ENCODE results near the gene MMP19. TPM values are rescaled to one million over a fixed set of nuclear protein-coding genes. Genes with fewer than 3 reads are reported as not detected.
"Not testable (repeated sequence)": the region's sequence is repeated elsewhere in the genome, so short reads cannot be mapped to it uniquely, and the experiment has no call there.

MMP19 gene, protein sequence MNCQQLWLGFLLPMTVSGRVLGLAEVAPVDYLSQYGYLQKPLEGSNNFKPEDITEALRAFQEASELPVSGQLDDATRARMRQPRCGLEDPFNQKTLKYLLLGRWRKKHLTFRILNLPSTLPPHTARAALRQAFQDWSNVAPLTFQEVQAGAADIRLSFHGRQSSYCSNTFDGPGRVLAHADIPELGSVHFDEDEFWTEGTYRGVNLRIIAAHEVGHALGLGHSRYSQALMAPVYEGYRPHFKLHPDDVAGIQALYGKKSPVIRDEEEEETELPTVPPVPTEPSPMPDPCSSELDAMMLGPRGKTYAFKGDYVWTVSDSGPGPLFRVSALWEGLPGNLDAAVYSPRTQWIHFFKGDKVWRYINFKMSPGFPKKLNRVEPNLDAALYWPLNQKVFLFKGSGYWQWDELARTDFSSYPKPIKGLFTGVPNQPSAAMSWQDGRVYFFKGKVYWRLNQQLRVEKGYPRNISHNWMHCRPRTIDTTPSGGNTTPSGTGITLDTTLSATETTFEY
- total RNA-seq: not detected

DNA sequence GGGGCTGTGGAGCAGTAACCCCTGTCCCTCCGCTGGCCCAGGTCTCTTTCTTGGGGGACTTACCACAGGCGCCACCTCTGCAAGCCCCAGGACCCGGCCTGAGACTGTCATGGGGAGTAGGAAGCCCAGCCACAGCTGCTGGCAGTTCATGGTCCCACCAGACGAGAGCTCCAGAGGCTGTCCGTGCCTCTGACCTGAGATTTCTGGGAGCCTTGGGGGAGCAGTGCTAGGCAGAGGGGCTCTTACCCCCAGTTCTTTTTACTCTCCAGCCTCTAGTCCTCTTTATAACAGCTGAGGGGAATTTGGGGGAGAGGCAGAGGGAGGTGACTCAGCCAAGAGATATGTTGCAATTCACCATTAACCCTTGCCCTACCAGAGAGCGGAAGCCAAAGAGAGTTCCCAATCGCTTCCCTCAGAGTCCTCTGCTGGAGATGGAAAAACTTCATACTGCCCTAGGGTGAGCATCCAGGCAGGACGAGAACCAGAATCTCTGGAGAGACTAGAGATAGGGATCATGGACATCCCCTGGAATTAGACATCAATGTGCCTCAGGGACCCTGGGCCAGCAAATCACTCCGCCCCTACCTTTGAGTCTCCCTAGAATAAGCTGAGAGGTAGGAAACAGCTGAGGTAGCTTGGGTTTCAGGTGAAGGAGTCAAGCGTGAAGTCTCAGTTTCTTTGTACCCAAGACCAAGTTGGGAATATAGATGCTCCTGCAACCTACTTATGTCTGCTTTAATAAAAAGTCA, at the start of gene MMP19:
Gene MMP19, minus strand, starts transcription at position 256 of the 749 bp plus-strand sequence. Its CDS starts 106 bp downstream, at position 150.
- H3K4me3 Mint-ChIP-seq: no peak within 1 kb of the TSS
- no peaks in the 10 kb centered on the region for H3K36me3 Mint-ChIP-seq
- no peak within 1 kb of the TSS for H3K27ac Mint-ChIP-seq
- no peaks in the 10 kb centered on the region for H3K27me3 Mint-ChIP-seq
- H3K4me1 Mint-ChIP-seq: peaks cover 11% of the 10 kb centered on the region
- no peaks in the 10 kb centered on the region for H3K9me3 Mint-ChIP-seq
- no peak for DNase-seq

DNA sequence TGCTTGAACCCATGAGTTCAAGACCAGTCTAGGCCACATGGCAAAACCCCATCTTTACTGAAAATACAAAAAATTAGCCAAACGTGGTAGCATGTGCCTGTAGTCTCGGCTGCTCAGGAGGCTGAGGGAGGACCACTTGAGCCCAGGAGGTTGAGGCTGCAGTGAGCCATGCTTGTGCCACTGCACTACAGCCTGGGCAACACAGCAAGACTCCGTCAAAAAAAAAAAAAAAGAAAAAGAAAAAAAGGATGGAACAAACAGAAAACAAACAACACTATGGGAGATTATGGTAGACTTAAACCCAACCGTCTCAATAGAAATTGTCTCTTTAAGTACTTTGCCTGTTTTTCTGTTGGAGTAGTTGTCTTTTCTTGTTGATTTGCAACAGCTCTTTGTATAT, 48.6 kb upstream of the MMP19 start:
- Mint-ChIP-seq H3K36me3 (no peaks in the 10 kb centered on the region), H3K27ac (no peak overlapping the region), H3K27me3 (no peaks in the 10 kb centered on the region), H3K9me3 (no peaks in the 10 kb centered on the region), H3K4me1 (no peaks in the 10 kb centered on the region), H3K4me3 (no peak overlapping the region)
- DNase-seq: no peak

DNA sequence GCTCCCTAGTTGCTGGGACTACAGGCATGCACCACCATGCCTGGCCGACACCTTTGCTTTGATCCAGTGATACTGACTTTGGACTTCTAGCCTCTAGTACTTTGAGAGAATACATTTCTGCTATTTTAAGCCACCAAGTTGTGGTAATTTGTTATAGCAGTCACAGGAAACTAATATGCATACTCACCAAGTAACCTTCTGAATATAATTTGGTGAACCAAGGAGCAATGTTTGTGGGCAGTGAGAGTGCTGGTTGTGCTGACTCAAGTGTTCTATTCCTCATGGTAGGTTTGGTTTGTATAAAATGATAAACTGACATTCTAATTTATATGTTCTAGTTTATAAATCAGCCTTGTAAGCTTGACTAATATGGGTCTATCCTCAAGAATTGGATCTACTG, 42.4 kb upstream of the MMP19 start:
- H3K27me3 Mint-ChIP-seq: no peaks in the 10 kb centered on the region
- no peak overlapping the region for H3K27ac Mint-ChIP-seq
- DNase-seq: no peak
- H3K4me1 Mint-ChIP-seq: peaks cover 13% of the 10 kb centered on the region
- H3K9me3 Mint-ChIP-seq: no peaks in the 10 kb centered on the region
- H3K36me3 Mint-ChIP-seq: no peaks in the 10 kb centered on the region
- no peak overlapping the region for H3K4me3 Mint-ChIP-seq

DNA sequence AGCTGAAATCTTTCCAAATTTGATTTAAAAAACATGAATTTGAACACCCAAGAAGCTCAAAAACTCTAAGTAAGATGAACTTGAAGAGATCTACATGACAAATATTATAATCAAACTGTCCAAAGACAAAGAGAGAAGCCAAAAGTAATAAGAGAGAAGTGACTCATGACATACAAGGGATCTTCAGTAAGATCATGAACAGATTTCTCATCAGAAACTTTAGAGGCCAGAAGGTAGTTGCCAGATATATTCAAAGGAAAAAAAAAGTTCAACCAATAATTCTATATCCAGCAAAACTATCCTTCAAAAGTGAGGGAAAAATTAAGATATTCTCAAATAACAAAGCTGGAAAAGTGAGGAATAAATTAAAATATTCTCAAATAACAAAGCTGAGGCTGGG, 35.1 kb upstream of the MMP19 start:
- H3K4me1 Mint-ChIP-seq: peaks cover 10% of the 10 kb centered on the region
- no peaks in the 10 kb centered on the region for H3K27me3 Mint-ChIP-seq
- H3K9me3 Mint-ChIP-seq: peaks cover 12% of the 10 kb centered on the region
- no peak overlapping the region for H3K4me3 Mint-ChIP-seq
- no peak for DNase-seq
- H3K27ac Mint-ChIP-seq: no peak overlapping the region
- H3K36me3 Mint-ChIP-seq: peaks cover 7% of the 10 kb centered on the region

DNA sequence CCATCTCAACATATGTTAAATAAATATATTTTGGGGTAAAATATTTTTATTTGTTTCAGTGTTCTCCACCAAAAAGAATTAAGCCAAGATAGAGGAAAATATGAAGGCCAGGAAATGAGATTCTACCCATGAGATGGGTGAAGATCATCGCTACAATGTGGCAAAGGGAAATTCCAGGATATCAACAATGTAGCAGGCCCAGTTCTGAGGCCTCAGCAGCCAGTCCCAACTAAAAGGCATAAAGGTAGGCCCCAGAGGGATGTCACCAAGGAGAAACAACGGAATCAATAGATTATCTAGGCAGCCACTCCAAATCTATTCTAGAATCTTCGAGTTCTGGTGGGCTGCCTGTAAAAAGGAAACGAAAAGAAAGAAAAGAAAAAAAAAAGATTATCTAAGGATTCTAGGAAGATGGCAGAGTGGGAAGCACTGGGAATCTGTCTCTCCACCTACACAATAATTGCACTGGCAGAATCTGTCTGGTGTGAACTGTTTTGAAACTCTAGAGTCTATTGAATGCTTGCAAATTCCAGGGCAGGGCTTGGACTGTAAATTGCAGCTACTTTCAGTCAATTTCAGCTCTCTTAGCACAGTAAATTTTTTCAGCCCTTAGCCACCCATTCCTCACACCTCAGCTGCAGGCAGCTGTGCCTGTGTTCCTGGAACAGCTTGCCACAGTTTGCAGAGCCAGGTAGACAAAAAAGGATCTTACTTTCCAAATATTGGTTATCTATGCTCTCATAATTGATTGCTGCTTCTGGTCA, 33.1 kb upstream of the MMP19 start:
- Mint-ChIP-seq H3K4me3 (no peak overlapping the region), H3K27me3 (no peaks in the 10 kb centered on the region), H3K36me3 (peaks cover 7% of the 10 kb centered on the region), H3K9me3 (peaks cover 12% of the 10 kb centered on the region), H3K27ac (no peak overlapping the region), H3K4me1 (peaks cover 6% of the 10 kb centered on the region)
- DNase-seq: no peak

DNA sequence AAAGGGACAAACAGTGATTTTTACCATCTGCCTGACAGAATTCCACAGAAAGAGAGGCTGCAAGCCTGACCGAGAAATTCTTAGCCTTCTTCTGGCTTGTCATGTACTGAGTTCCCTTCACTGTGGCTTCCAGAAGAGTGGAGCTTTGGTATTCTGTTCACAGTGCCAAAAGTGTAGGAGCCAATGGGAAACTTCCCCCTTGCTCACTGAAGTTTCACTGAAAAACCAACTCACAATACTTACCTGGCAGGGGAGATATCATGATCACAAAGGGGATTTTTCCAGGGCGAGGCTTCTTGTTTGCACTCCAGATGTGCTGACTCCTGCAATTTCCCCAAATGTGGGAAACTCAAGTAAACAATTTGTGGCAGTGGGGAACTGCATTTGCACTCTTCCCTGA, 31.7 kb upstream of the MMP19 start:
- peaks cover 12% of the 10 kb centered on the region for H3K9me3 Mint-ChIP-seq
- H3K27ac Mint-ChIP-seq: no peak overlapping the region
- H3K4me1 Mint-ChIP-seq: no peaks in the 10 kb centered on the region
- H3K27me3 Mint-ChIP-seq: no peaks in the 10 kb centered on the region
- no peak for DNase-seq
- H3K36me3 Mint-ChIP-seq: peaks cover 7% of the 10 kb centered on the region
- H3K4me3 Mint-ChIP-seq: no peak overlapping the region

DNA sequence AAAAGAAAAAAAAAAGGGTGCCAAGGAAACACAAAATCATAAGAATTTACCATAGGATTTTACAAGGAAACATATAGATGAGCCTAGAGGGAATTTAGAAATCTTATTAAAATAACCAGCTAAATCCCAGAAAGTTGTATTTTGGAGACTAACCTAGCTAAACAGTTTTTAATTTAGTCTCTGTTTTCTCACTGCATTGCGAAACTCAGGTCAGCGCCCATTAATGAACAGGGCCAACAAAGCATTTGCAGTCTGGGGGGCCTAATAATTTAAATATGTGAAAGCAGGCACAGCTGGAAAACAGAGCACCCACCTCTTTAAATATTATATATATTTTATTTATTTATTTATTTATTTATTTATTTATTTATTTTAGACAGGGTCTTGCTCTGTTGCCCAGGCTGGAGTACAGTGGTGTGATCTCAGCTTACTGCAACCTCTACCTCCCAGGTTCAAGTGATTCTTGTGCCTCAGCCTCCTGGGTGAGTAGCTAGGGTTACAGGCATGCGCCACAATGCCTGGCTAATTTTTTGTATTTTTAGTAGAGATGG, 23.8 kb upstream of the MMP19 start:
- H3K9me3 Mint-ChIP-seq, H3K4me1 Mint-ChIP-seq, H3K27ac Mint-ChIP-seq, DNase-seq, H3K36me3 Mint-ChIP-seq, H3K4me3 Mint-ChIP-seq, H3K27me3 Mint-ChIP-seq: not testable (repeated sequence)

DNA sequence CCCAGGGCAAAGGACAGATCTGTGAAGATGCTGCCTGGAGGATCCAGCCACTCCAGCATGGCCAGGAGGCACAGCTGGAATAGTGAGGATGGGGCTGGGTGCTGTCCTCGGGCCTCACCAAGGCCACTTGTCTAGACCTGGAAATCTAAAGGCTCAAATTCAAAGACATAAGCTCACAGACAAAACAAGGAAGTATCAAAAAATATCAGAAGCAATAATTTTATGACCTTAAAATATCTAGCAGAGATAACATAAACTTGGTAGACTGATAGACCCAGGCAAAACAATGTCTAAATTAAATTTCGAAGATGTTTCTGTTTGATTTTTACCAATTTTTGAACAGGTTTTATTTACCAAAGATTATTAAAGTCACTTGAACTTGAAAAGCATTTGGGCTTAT, 22.6 kb upstream of the MMP19 start:
- Mint-ChIP-seq H3K36me3 (no peaks in the 10 kb centered on the region), H3K4me1 (no peaks in the 10 kb centered on the region), H3K9me3 (peaks cover 5% of the 10 kb centered on the region), H3K27ac (no peak overlapping the region), H3K4me3 (no peak overlapping the region), H3K27me3 (no peaks in the 10 kb centered on the region)
- no peak for DNase-seq

DNA sequence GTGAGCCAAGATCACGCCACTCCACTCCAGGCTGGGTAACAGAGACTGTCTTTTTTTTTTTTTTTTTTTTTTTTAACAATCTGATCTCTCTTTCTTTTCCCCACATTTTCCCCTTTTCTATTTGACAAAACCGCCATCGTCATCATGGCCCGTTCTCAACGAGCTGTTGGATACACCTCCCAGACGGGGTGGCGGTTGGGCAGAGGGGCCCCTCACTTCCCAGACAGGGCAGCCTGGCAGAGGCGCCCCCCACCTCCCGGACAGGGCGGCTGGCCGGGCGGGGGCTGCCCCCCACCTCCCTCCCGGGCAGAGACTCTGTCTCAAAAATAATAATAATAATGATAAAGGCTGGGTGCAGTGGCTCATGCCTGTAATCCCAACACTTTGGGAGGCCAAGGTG, 20.2 kb upstream of the MMP19 start:
- H3K27me3 Mint-ChIP-seq, H3K4me1 Mint-ChIP-seq, H3K36me3 Mint-ChIP-seq, H3K9me3 Mint-ChIP-seq, H3K27ac Mint-ChIP-seq, DNase-seq, H3K4me3 Mint-ChIP-seq: not testable (repeated sequence)

DNA sequence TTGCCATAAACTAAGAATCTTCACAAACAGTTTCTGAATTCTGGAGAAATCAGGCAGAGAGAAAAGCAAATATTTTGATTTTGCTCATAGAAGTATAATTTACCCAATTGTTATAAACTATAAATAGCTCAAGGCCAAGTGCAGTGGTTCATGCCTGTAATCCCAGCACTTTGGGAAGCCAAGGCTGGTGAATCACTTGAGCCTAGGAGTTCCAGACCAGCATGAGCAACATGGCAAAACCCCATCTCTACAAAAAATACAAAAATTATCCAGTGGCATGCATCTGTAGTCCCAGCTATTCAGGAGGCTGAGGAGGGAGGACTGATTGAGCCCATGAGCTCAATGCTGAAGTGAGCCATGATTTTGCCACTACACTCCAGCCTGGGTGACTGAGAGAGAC, 19.6 kb upstream of the MMP19 start:
- H3K9me3 Mint-ChIP-seq: peaks cover 5% of the 10 kb centered on the region
- no peak for DNase-seq
- no peaks in the 10 kb centered on the region for H3K4me1 Mint-ChIP-seq
- no peak overlapping the region for H3K4me3 Mint-ChIP-seq
- H3K27ac Mint-ChIP-seq: no peak overlapping the region
- no peaks in the 10 kb centered on the region for H3K27me3 Mint-ChIP-seq
- H3K36me3 Mint-ChIP-seq: no peaks in the 10 kb centered on the region

DNA sequence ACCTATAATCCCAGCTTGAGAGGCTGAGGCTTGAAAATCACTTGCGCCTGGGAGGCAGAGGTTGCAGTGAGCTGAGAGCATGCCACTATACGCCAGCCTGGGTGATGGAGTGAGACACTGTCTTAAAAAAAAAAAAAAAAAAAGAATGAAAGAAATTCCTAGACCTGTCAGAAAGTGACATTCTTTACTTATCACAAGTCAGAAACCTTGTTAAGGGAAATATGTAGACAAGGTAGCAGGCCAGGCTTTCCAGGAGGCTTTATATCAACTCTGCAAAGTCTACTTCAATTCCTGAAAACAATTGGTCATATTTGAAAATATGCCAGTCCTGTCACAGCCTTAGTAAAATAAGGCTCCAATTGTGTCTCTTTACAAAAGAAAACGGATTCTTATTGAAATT, 19.1 kb upstream of the MMP19 start:
- no peak for DNase-seq
- H3K27ac Mint-ChIP-seq: no peak overlapping the region
- H3K4me1 Mint-ChIP-seq: no peaks in the 10 kb centered on the region
- H3K4me3 Mint-ChIP-seq: no peak overlapping the region
- H3K36me3 Mint-ChIP-seq: no peaks in the 10 kb centered on the region
- peaks cover 5% of the 10 kb centered on the region for H3K9me3 Mint-ChIP-seq
- H3K27me3 Mint-ChIP-seq: no peaks in the 10 kb centered on the region

DNA sequence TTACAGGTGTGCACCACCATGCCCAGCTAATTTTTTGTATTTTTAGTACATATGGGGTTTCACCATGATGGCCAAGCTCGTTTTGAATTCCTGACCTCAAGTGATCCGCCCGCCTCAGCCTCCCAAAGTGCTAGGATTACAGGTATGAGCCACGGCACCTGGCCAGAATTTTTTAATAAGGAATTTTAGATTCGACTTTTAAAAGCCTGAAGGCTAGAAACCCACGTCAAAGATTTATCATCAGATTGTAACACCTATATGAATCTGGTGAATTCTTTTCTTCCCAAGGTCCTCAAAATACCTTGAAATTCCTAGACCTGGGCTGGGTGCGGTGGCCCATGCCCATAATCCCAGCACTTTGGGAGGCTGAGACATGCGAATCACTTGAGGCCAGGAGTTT, 18.7 kb upstream of the MMP19 start:
- Mint-ChIP-seq H3K27me3 (no peaks in the 10 kb centered on the region), H3K9me3 (peaks cover 5% of the 10 kb centered on the region), H3K36me3 (no peaks in the 10 kb centered on the region), H3K4me3 (no peak overlapping the region), H3K27ac (no peak overlapping the region), H3K4me1 (no peaks in the 10 kb centered on the region)
- DNase-seq: no peak

DNA sequence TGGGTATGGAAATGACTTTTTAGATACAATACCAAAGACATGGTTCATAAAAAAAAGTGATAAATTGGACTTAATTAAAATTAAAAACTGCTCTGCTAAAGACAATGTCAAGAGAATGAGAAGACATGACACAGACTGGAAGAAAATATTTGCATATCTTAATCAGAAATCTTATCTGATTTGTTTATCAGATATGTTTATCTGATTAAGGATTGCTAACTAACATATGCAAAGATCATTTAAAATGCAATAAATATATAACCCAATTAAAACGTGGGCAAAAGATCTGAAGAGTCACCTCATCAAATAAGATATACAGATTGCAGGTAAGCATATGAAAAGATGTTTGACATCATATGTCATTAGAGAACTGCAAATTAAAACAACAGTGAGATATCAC, 10.0 kb upstream of the MMP19 start:
- Mint-ChIP-seq H3K4me3 (no peak overlapping the region), H3K9me3 (no peaks in the 10 kb centered on the region), H3K27ac (no peak overlapping the region), H3K36me3 (no peaks in the 10 kb centered on the region), H3K27me3 (peaks cover 2% of the 10 kb centered on the region), H3K4me1 (peaks cover 2% of the 10 kb centered on the region)
- DNase-seq: no peak

DNA sequence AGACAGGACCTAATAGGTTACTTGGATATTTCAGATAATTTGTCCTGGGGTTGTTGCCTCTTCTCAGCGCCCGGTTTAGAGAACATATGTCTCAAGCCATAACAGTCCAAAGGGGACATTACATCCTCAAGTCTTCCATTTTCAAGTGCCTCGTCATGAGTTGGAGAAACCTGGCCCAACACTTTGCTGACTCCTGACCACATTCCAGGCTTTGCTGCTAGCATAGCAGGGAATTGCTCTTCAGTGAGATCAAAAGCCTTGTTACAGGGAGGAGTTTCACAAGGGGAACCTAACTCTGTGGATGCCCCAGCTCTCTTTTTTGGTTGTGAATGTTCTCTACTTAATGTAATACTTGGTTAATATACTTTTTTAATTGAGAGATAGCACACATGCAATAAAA, 8.2 kb upstream of the MMP19 start:
- peaks cover 12% of the 10 kb centered on the region for H3K4me1 Mint-ChIP-seq
- DNase-seq: no peak
- H3K9me3 Mint-ChIP-seq: no peaks in the 10 kb centered on the region
- no peaks in the 10 kb centered on the region for H3K36me3 Mint-ChIP-seq
- H3K4me3 Mint-ChIP-seq: no peak overlapping the region
- H3K27me3 Mint-ChIP-seq: peaks cover 2% of the 10 kb centered on the region
- H3K27ac Mint-ChIP-seq: no peak overlapping the region

DNA sequence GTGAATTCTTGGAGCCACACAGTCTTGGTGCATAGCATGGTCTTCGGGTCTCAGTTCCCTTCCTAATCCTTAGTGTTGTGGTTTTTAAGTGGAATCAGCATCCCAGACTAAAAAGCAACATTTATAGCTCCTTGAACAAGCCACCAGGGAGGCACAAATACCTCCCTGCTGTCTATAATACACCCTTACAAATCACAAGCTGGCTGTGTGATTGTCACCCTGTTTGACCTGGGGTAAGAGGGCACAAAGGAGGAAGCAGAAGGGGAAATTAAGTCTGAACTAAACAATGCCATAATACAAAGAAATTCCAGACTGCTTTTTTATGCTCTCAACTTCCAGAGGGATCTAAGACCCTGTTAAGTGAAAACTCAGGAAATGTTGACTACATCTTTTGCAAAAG, 7.7 kb upstream of the MMP19 start:
- no peak overlapping the region for H3K27ac Mint-ChIP-seq
- H3K4me1 Mint-ChIP-seq: peaks cover 12% of the 10 kb centered on the region
- H3K36me3 Mint-ChIP-seq: no peaks in the 10 kb centered on the region
- no peak overlapping the region for H3K4me3 Mint-ChIP-seq
- H3K27me3 Mint-ChIP-seq: peaks cover 2% of the 10 kb centered on the region
- H3K9me3 Mint-ChIP-seq: no peaks in the 10 kb centered on the region
- DNase-seq: no peak

All from activated naive CD8-positive, alpha-beta T cell treated with anti-CD3 and anti-CD28 coated beads for 36 hours (primary cell).